Adrenal gland (tissue), 12 donors: Measurements from ENCODE around the gene ARHGEF4. TPM values are rescaled to one million over a fixed set of nuclear protein-coding genes. Genes with fewer than 3 reads are reported as not detected.

Experiments
- DNase-seq, 7 donors: peaks; one replicate each; pipeline ENCODE4 v3.0.0-alpha.2; 2019 to 2020
- H3K27ac ChIP-seq, 5 donors: fragments of 200-600 bp; sonication (generic) in 4 of 5; 1 replicate in 3 of 5; 2 replicates in 2 of 5; pipeline versions ENCODE4 v1.5.1 to v1.8.0; 2016 to 2020; ENCODE audit warnings: mild to moderate bottlenecking in 1 of 5
- H3K27me3 ChIP-seq: fragments of 200-600 bp; 2 replicates; pipeline ENCODE4 v1.8.0; 2021
- H3K36me3 ChIP-seq, 2 donors: fragments of 200-600 bp; replicated peaks in 1 of 2; 1 replicate in 1 of 2; 2 replicates in 1 of 2; pipeline versions ENCODE4 v1.5.1 to v1.8.0; 2018 to 2022
- H3K4me1 ChIP-seq, 2 donors: fragments of 200-600 bp; replicated peaks in 1 of 2; 1 replicate in 1 of 2; 2 replicates in 1 of 2; pipeline versions ENCODE4 v1.5.1 to v1.8.0; 2018 to 2021
- H3K4me3 ChIP-seq, 4 donors: fragments of 200-600 bp; sonication (generic) in 3 of 4; one replicate each; pipeline ENCODE4 v1.5.1; 2016 to 2018
- H3K9me3 ChIP-seq, 3 donors: fragments of 200-600 bp; sonication (generic) in 1 of 3; replicated peaks in 1 of 3; 1 replicate in 2 of 3; 2 replicates in 1 of 3; pipeline versions ENCODE4 v1.5.1 to v1.8.0; 2016 to 2021
- POLR2A ChIP-seq, 2 donors: fragments of 450-650 bp; IDR thresholded peaks; one replicate each; pipeline ENCODE4 v1.6.1; 2017; ENCODE audit warnings: antibody characterized with exemption in 2 of 2, mild to moderate bottlenecking in 2 of 2, moderate library complexity in 1 of 2
- WGBS, 4 donors: extraction: QIAGEN DNeasy Blood & Tissue Kit in 2 of 4; methylation state at CpG; one replicate each; pipeline versions ENCODE4 v1.1.5 to v1.1.7; 2013 to 2017; 5-methylcytosine and 5-hydroxymethylcytosine counted together
- intact Hi-C, 2 donors: fragments of 100-400 bp; cut with DNase I; formaldehyde crosslinking; loops; one replicate each; pipeline versions ENCODE4 v1.14.1 to v1.15.0; 2022 to 2023
- polyA plus RNA-seq, 3 donors: library from polyadenylated mRNA; stranded (reverse); fragments of 200-250 nt in 2 of 3; fragments of 350-450 nt in 1 of 3; fragmentation: Illumina TruSeq in 1 of 3; extraction: RNeasy Lipid Tissue Mini Kit (QIAGEN cat#74804) in 1 of 3; gene quantifications; one replicate each; pipeline ENCODE4 v1.2.3, GENCODE V29; 2013 to 2014
- total RNA-seq, 9 donors: library from RNA; depleted of rRNA in 4 of 9; stranded (reverse); fragments of >200 nt in 4 of 9; fragments of 120-200 nt in 1 of 9; fragmentation: NEBNext Ultra II Directional in 1 of 9; extraction: Animal tissue kit (Norgen Biotek cat#: 25700) in 1 of 9; gene quantifications; one replicate each; pipeline versions ENCODE4 v1.1.0 to v1.2.4, GENCODE V29; 2013 to 2023
- TF ChIP-seq, protein P1 (sequence below), 6 experiments: fragments of 450-650 bp in 4 of 6; fragments of 200-600 bp in 2 of 6; sonication (generic) in 1 of 6; IDR thresholded peaks; 1 replicate in 5 of 6; 2 replicates in 1 of 6; pipeline versions ENCODE4 v1.5.1 to v1.8.0; 2016 to 2021; ENCODE audit warnings: antibody characterized with exemption in 6 of 6, mild to moderate bottlenecking in 2 of 6, moderate library complexity in 1 of 6
- donor health status: healthy with polysubstance abuse.
- donor health status: Bipolar disorder and iron deficiency.
- donor health status: DM: yes; HTN: yes; CAD: no.
- donor health status: DM: no; HTN: no; CAD: no.
- donor health status: DM: no; HTN: no; CAD: no.
- donor health status: DM: yes; HTN: yes; CAD: no.

Gene ARHGEF4
- total and polyA plus RNA-seq, 12 donors, result 0.97 to 40.4 (median 5.1) TPM

DNA sequence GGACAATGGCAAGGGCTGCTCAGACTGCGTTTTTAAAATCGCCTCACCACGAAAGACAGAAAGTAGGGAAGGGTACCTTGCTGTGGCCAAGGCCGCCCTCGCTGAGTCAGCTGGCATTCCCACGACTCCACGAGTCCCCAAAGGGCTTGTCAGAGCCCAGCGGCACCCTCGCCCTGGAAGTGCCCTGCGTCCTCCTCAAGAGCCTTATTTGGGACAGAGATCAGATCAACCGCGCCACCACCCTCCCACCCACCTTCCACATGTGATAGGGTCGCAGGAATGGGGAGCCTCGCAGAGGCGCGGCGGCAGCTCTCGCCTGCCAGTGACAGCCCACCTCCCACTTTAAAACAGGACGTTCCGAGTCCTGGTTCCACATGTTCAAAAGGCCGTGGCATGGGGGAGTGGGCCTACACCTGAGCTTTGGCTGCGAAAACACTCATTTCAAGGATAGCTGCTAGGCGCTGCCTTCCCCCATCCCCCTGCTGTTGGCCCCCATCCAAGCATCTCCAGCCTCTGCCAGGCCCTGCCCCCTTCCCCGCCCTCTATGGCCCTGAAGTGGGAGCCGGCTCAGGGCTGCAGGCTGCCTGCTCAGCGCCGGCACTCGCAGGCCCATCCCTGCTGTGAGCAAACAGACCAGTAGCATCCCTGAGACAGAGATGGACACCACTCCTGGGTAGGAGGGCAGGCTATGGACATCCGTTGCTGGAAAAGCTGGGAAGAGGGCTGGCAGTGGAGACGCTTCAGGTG, 38.1 kb upstream of the ARHGEF4 start:
- no peaks in the 10 kb centered on the region for H3K27me3 ChIP-seq
- WGBS, 4 donors, result 9 to 12% (median 11%) methylated on average over 12 to 30 of the region's 30 CpGs
- DNase-seq, result peak; percentile 56 to 67 (median 65)
- H3K4me3 ChIP-seq, result peak overlapping the region in 2 of 4 donors; percentile 73 to 80
- no peaks in the 10 kb centered on the region for H3K9me3 ChIP-seq
- H3K36me3 ChIP-seq, result no peaks in the 10 kb centered on the region
- intact Hi-C loops, result loop anchor here (5.0 kb wide), 2 partner anchors 74 to 124 kb away; no protein-coding TSS in a partner anchor
- no peak for TF ChIP-seq POLR2A (IDR thresholded peaks at IDR 0.05)
- TF ChIP-seq, protein P1, sequence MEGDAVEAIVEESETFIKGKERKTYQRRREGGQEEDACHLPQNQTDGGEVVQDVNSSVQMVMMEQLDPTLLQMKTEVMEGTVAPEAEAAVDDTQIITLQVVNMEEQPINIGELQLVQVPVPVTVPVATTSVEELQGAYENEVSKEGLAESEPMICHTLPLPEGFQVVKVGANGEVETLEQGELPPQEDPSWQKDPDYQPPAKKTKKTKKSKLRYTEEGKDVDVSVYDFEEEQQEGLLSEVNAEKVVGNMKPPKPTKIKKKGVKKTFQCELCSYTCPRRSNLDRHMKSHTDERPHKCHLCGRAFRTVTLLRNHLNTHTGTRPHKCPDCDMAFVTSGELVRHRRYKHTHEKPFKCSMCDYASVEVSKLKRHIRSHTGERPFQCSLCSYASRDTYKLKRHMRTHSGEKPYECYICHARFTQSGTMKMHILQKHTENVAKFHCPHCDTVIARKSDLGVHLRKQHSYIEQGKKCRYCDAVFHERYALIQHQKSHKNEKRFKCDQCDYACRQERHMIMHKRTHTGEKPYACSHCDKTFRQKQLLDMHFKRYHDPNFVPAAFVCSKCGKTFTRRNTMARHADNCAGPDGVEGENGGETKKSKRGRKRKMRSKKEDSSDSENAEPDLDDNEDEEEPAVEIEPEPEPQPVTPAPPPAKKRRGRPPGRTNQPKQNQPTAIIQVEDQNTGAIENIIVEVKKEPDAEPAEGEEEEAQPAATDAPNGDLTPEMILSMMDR (IDR thresholded peaks at IDR 0.05), result no peak
- peak overlapping the region in 3 of 5 donors; percentile 79 to 91 (median 85) for H3K27ac ChIP-seq
- H3K4me1 ChIP-seq, result peaks cover 0 to 11% of the 10 kb centered on the region in 2 donors

DNA sequence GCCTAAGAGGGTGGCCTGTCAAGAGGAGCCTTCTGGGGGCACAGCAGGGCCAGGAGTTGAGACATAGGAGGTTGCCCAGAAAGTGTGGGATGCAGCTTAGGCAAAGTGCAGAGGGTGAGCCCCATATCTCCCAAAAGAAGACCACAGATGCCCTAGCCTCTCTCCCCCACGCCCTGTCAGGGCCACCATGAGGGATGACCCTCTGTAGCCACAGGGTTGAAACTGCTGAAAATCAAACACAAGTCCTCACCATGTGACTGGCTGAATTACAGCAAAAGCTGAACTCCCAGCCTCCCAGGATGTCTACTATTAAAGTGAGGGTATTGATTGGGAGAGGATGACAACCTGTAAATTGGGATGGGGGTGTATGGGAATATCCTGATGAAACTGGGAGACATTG, 37.4 kb upstream of the ARHGEF4 start:
- intact Hi-C loops, result loop anchor here (5.0 kb wide), 2 partner anchors 73 to 123 kb away; no protein-coding TSS in a partner anchor

DNA sequence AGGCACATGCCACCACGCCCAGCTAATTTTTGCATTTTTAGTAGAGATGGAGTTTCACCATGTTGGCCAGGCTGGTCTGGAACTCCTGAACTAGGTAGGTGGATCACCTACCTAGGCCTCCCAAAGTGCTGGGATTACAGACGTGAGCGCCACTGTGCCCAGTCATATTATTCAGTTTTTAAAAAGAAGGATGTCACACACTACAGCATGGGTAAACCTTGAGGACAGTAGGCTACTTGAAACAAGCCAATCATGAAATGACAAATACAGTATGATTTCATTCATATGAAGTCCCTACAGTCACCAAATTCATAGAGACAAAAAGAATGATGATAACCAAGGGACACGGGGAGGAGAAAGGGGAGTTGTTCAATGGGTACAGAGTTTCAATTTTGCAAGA, 31.1 kb upstream of the ARHGEF4 start:
- H3K4me1 ChIP-seq, result no peaks in the 10 kb centered on the region
- no peak overlapping the region for H3K4me3 ChIP-seq
- TF ChIP-seq, protein P1 (IDR thresholded peaks at IDR 0.05), result no peak
- no peak for TF ChIP-seq POLR2A (IDR thresholded peaks at IDR 0.05)
- no peaks in the 10 kb centered on the region for H3K9me3 ChIP-seq
- no peak for DNase-seq
- no peaks in the 10 kb centered on the region for H3K36me3 ChIP-seq
- H3K27me3 ChIP-seq, result no peaks in the 10 kb centered on the region
- WGBS, 4 donors, result 63 to 75% (median 68%) methylated on average over 4 of the region's 4 CpGs
- H3K27ac ChIP-seq, result no peak overlapping the region
- intact Hi-C loops, result no loop called here

More for the DNA sequence above, 37.4 kb upstream of the ARHGEF4 start:
- Histone ChIP-seq H3K4me3 (no peak overlapping the region), H3K27me3 (no peaks in the 10 kb centered on the region), H3K4me1 (peaks cover 0 to 11% of the 10 kb centered on the region in 2 donors), H3K27ac (no peak overlapping the region), H3K9me3 (no peaks in the 10 kb centered on the region), H3K36me3 (no peaks in the 10 kb centered on the region)
- 56 to 100% (median 91%) methylated on average over 1 of the region's 1 CpG for WGBS, 4 donors
- DNase-seq, result no peak
- no peak for TF ChIP-seq POLR2A (IDR thresholded peaks at IDR 0.05)

DNA sequence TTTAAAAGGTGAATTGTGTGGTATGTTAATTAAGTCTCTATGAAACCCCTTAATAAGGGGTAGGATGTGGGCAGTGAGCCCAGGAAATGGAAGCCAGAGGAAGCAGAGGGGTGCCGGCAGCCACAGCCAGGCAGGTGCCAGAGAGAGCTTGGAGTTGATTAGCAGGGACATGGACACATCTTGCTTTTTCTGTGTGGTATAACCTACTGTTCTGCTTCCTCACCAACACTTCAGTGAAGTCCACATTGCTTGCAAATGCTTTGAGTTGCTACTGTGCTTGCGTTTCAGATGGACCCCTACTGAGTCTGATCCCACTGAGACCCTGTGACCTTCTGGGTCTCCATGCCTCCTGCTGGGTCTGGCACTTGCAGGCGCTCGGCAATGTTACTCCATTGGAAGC, 30.3 kb upstream of the ARHGEF4 start:
- Histone ChIP-seq H3K27ac (no peak overlapping the region), H3K4me1 (no peaks in the 10 kb centered on the region), H3K4me3 (no peak overlapping the region), H3K27me3 (no peaks in the 10 kb centered on the region), H3K36me3 (no peaks in the 10 kb centered on the region), H3K9me3 (no peaks in the 10 kb centered on the region)
- intact Hi-C loops, result no loop called here
- 57 to 78% (median 69%) methylated on average over 4 of the region's 4 CpGs for WGBS, 4 donors
- TF ChIP-seq, protein P1 (IDR thresholded peaks at IDR 0.05), result no peak
- TF ChIP-seq POLR2A (IDR thresholded peaks at IDR 0.05), result no peak
- no peak for DNase-seq
